GM23338 (cell line): ENCODE results near the gene NLRP5. TPM values are rescaled to one million over a fixed set of nuclear protein-coding genes. Genes with fewer than 3 reads are reported as not detected.

Experiments
- ATAC-seq: fragments of 200-7000 bp; cut with Tn5 transposase; 3 replicates; pipeline ENCODE4 v1.9.1; 2020
- DNase-seq: peaks from one replicate; pipeline ENCODE4 v3.0.0-alpha.2; 2015; ENCODE audit warnings: low spot score
- H2AFZ ChIP-seq: fragments of 200-600 bp; sonication (generic); 2 replicates; pipeline ENCODE4 v1.8.0; 2016; ENCODE audit warnings: antibody characterized with exemption, mild to moderate bottlenecking, moderate library complexity
- H3F3A ChIP-seq: fragments of 200-600 bp; sonication (generic); replicated peaks from 2 replicates; pipeline ENCODE4 v1.8.0; 2017; ENCODE audit warnings: antibody characterized with exemption, mixed run types, low read depth
- H3K27ac ChIP-seq: fragments of 200-600 bp; sonication (generic); 2 replicates; pipeline ENCODE4 v1.6.1; 2016; ENCODE audit warnings: low read depth
- H3K27me3 ChIP-seq: fragments of 200-600 bp; sonication (generic); 2 replicates; pipeline ENCODE4 v1.8.0; 2016; ENCODE audit warnings: mild to moderate bottlenecking, mixed run types, moderate library complexity; ENCODE audit not compliant: insufficient read depth
- H3K36me3 ChIP-seq: fragments of 200-600 bp; sonication (generic); 2 replicates; pipeline ENCODE4 v1.8.0; 2016; ENCODE audit warnings: mild to moderate bottlenecking; ENCODE audit not compliant: insufficient read depth
- H3K4me1 ChIP-seq: fragments of 200-600 bp; sonication (generic); 2 replicates; pipeline ENCODE4 v1.8.0; 2016; ENCODE audit warnings: mild to moderate bottlenecking, moderate library complexity; ENCODE audit not compliant: insufficient read depth
- H3K4me2 ChIP-seq: fragments of 200-600 bp; sonication (generic); 2 replicates; pipeline ENCODE4 v1.7.1; 2017; ENCODE audit warnings: mixed run types
- H3K4me3 ChIP-seq: fragments of 200-600 bp; sonication (generic); 2 replicates; pipeline ENCODE4 v1.6.1; 2016; ENCODE audit warnings: mixed run types
- H3K79me2 ChIP-seq: fragments of 200-600 bp; sonication (generic); replicated peaks from 2 replicates; pipeline ENCODE4 v1.8.0; 2017; ENCODE audit warnings: mild to moderate bottlenecking; ENCODE audit not compliant: insufficient read depth
- H3K9me2 ChIP-seq: fragments of 200-600 bp; sonication (generic); 2 replicates; pipeline ENCODE4 v1.8.0; 2017; ENCODE audit not compliant: insufficient read depth
- H4K20me1 ChIP-seq: fragments of 200-600 bp; sonication (generic); replicated peaks from 2 replicates; pipeline ENCODE4 v1.8.0; 2017; ENCODE audit warnings: mild to moderate bottlenecking; ENCODE audit not compliant: insufficient read depth
- H3K27ac Mint-ChIP-seq: 2 replicates; pipeline ENCODE4 v1.8.0; 2020; ENCODE audit warnings: inconsistent platforms, mild to moderate bottlenecking, moderate library complexity, mixed read lengths
- H3K27me3 Mint-ChIP-seq: 3 replicates; pipeline ENCODE4 v1.8.0; 2022; ENCODE audit warnings: low read depth, mild to moderate bottlenecking, moderate library complexity, mixed read lengths, inconsistent platforms; ENCODE audit not compliant: insufficient read depth, poor library complexity
- H3K36me3 Mint-ChIP-seq: 3 replicates; pipeline ENCODE4 v1.8.0; 2021; ENCODE audit warnings: low read depth, mild to moderate bottlenecking, inconsistent platforms, moderate library complexity, mixed read lengths
- H3K4me1 Mint-ChIP-seq: 3 replicates; pipeline ENCODE4 v1.8.0; 2020; ENCODE audit warnings: mild to moderate bottlenecking, inconsistent platforms, mixed read lengths
- H3K4me3 Mint-ChIP-seq: 3 replicates; pipeline ENCODE4 v1.8.0; 2021; ENCODE audit warnings: moderate library complexity, mild to moderate bottlenecking, inconsistent platforms, mixed read lengths
- H3K9me3 Mint-ChIP-seq: 3 replicates; pipeline ENCODE4 v1.8.0; 2020; ENCODE audit warnings: moderate library complexity, mild to moderate bottlenecking, inconsistent platforms, mixed read lengths
- CREB1 ChIP-seq: fragments of 250-450 bp; sonication (Bioruptor Pico); IDR thresholded peaks from 2 replicates; pipeline ENCODE4 v1.5.0; 2020; ENCODE audit warnings: low read depth, mild to moderate bottlenecking, moderate library complexity
- EZH2 ChIP-seq: fragments of 200-600 bp; sonication (generic); IDR thresholded peaks from one replicate; pipeline ENCODE4 v1.8.0; 2017; ENCODE audit warnings: antibody characterized with exemption, mild to moderate bottlenecking, low read depth; ENCODE audit not compliant: unreplicated experiment
- EZH2phosphoT487 ChIP-seq: fragments of 200-600 bp; sonication (generic); IDR thresholded peaks from one replicate; pipeline ENCODE4 v1.8.1; 2018; ENCODE audit warnings: antibody characterized with exemption; ENCODE audit not compliant: unreplicated experiment
- JUNB ChIP-seq: IDR thresholded peaks from one replicate; pipeline ENCODE4 v1.6.1; 2016; ENCODE audit warnings: antibody characterized with exemption; ENCODE audit not compliant: unreplicated experiment
- NANOG ChIP-seq: IDR thresholded peaks from 2 replicates; pipeline ENCODE4 v1.6.1; 2016; ENCODE audit warnings: antibody characterized with exemption, borderline replicate concordance
- POLR2AphosphoS5 ChIP-seq: IDR thresholded peaks from 2 replicates; pipeline ENCODE4 v1.6.1; 2016; ENCODE audit warnings: antibody characterized with exemption, low read depth
- STAT1 ChIP-seq: IDR thresholded peaks from one replicate; pipeline ENCODE4 v1.6.1; 2016; ENCODE audit warnings: antibody characterized with exemption; ENCODE audit not compliant: unreplicated experiment
- ZNF114 ChIP-seq: fragments of 250-450 bp; sonication (Bioruptor Pico); IDR thresholded peaks from 2 replicates; pipeline ENCODE4 v1.5.0; 2020; ENCODE audit warnings: mild to moderate bottlenecking, moderate library complexity
- polyA plus RNA-seq: library from polyadenylated mRNA; unstranded; fragments of >200 nt; fragmentation: Nextera tagmentation; extraction: Ambion mirVana; gene quantifications from 2 replicates; pipeline ENCODE4 v1.2.1, GENCODE V29; 2016
- total RNA-seq: library from RNA; depleted of rRNA; stranded (reverse); fragments of >200 nt; shearing (Covaris generic); gene quantifications from 2 replicates; pipeline ENCODE4 v1.2.3, GENCODE V29; 2014
- TF ChIP-seq, protein P1 (sequence below): IDR thresholded peaks from one replicate; pipeline ENCODE4 v1.6.1; 2018; ENCODE audit warnings: antibody characterized with exemption; ENCODE audit not compliant: unreplicated experiment
- TF ChIP-seq, protein P2 (sequence below), 2 experiments: fragments of 200-600 bp in 1 of 2; sonication (generic) in 1 of 2; conservative IDR thresholded peaks; 2 replicates each; pipeline versions ENCODE4 v1.5.1 to v1.6.1; 2016 to 2017; ENCODE audit warnings: antibody characterized with exemption in 2 of 2, low read depth in 2 of 2, mild to moderate bottlenecking in 2 of 2, moderate library complexity in 1 of 2
- TF ChIP-seq, protein P3 (sequence below): IDR thresholded peaks from 2 replicates; pipeline ENCODE4 v1.6.1; 2016; ENCODE audit warnings: antibody characterized with exemption
- TF ChIP-seq, protein P4 (sequence below): fragments of 250-450 bp; sonication (Bioruptor Pico); IDR thresholded peaks from 2 replicates; pipeline ENCODE4 v1.5.0; 2020; ENCODE audit warnings: mild to moderate bottlenecking, moderate library complexity

Gene NLRP5
- total and polyA plus RNA-seq, 2 experiments from 2014 or later: not detected

DNA sequence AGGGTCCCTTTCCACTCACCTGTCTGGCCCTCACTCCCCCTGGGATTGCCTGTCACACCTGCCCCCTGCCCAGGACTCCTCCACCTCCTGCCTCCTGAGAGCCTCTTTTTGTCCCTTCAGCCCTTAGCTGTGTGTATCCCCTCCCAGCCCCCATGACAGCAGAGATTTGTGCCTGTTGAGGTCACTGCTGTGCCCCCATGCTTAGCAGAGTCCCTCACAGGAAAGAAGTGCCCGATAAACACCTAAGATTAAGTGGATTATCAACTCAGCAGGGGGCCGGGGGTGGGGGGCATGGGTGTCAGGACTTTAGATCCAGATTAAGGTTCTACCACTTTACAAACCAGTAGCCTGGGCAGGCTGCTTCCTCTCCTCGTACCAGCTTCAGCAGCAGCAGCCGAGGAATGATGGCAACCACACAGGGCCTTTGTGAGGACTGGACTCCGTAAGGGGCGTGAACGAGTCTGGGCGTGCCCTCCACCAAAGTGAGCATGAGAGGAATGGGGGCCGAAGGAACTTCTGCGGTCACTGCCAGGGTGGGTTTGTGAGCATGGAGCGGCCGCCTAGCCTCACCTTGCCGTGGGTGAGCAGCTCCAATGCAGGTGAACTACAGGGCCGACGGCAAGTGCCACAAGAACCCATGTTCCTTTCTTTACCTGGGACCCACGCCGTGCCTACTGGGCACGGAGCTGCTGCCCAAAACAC lies 98.4 kb downstream of the NLRP5 start:
- Mint-ChIP-seq H3K4me3 (no peak overlapping the region), H3K27ac (peak overlapping the region; percentile 81), H3K9me3 (no peaks in the 10 kb centered on the region), H3K27me3 (peaks cover 27% of the 10 kb centered on the region), H3K36me3 (peaks cover 11% of the 10 kb centered on the region; the same call in 2 of the 3 replicates), H3K4me1 (peaks cover 38% of the 10 kb centered on the region)
- H3K4me1 ChIP-seq: peaks cover 15% of the 10 kb centered on the region
- H3K27me3 ChIP-seq: no peaks in the 10 kb centered on the region
- no peak overlapping the region for H2AFZ ChIP-seq
- peaks cover 6% of the 10 kb centered on the region; the same call in 1 of the 2 replicates for H3K79me2 ChIP-seq
- 0 out of 2 replicates have a peak overlapping the region, but pooled peaks have one; percentile 9 for H3K27ac ChIP-seq
- no peak for DNase-seq
- ATAC-seq: no peak
- no peak overlapping the region for H3K4me3 ChIP-seq
- TF ChIP-seq EZH2phosphoT487: no peak
- TF ChIP-seq JUNB: no peak
- TF ChIP-seq, protein P1, sequence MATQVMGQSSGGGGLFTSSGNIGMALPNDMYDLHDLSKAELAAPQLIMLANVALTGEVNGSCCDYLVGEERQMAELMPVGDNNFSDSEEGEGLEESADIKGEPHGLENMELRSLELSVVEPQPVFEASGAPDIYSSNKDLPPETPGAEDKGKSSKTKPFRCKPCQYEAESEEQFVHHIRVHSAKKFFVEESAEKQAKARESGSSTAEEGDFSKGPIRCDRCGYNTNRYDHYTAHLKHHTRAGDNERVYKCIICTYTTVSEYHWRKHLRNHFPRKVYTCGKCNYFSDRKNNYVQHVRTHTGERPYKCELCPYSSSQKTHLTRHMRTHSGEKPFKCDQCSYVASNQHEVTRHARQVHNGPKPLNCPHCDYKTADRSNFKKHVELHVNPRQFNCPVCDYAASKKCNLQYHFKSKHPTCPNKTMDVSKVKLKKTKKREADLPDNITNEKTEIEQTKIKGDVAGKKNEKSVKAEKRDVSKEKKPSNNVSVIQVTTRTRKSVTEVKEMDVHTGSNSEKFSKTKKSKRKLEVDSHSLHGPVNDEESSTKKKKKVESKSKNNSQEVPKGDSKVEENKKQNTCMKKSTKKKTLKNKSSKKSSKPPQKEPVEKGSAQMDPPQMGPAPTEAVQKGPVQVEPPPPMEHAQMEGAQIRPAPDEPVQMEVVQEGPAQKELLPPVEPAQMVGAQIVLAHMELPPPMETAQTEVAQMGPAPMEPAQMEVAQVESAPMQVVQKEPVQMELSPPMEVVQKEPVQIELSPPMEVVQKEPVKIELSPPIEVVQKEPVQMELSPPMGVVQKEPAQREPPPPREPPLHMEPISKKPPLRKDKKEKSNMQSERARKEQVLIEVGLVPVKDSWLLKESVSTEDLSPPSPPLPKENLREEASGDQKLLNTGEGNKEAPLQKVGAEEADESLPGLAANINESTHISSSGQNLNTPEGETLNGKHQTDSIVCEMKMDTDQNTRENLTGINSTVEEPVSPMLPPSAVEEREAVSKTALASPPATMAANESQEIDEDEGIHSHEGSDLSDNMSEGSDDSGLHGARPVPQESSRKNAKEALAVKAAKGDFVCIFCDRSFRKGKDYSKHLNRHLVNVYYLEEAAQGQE: no peak
- TF ChIP-seq, protein P2, sequence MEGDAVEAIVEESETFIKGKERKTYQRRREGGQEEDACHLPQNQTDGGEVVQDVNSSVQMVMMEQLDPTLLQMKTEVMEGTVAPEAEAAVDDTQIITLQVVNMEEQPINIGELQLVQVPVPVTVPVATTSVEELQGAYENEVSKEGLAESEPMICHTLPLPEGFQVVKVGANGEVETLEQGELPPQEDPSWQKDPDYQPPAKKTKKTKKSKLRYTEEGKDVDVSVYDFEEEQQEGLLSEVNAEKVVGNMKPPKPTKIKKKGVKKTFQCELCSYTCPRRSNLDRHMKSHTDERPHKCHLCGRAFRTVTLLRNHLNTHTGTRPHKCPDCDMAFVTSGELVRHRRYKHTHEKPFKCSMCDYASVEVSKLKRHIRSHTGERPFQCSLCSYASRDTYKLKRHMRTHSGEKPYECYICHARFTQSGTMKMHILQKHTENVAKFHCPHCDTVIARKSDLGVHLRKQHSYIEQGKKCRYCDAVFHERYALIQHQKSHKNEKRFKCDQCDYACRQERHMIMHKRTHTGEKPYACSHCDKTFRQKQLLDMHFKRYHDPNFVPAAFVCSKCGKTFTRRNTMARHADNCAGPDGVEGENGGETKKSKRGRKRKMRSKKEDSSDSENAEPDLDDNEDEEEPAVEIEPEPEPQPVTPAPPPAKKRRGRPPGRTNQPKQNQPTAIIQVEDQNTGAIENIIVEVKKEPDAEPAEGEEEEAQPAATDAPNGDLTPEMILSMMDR (conservative IDR thresholded peaks at IDR 0.05; ENCODE audit: low read depth in 2 of 2): no peak
- TF ChIP-seq STAT1: no peak
- no peak for TF ChIP-seq CREB1 (CRISPR knock-in tag)
- no peak for TF ChIP-seq ZNF114
- no peak for TF ChIP-seq EZH2
- TF ChIP-seq NANOG: no peak
- TF ChIP-seq, protein P3, sequence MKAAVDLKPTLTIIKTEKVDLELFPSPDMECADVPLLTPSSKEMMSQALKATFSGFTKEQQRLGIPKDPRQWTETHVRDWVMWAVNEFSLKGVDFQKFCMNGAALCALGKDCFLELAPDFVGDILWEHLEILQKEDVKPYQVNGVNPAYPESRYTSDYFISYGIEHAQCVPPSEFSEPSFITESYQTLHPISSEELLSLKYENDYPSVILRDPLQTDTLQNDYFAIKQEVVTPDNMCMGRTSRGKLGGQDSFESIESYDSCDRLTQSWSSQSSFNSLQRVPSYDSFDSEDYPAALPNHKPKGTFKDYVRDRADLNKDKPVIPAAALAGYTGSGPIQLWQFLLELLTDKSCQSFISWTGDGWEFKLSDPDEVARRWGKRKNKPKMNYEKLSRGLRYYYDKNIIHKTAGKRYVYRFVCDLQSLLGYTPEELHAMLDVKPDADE: no peak
- TF ChIP-seq, protein P4, sequence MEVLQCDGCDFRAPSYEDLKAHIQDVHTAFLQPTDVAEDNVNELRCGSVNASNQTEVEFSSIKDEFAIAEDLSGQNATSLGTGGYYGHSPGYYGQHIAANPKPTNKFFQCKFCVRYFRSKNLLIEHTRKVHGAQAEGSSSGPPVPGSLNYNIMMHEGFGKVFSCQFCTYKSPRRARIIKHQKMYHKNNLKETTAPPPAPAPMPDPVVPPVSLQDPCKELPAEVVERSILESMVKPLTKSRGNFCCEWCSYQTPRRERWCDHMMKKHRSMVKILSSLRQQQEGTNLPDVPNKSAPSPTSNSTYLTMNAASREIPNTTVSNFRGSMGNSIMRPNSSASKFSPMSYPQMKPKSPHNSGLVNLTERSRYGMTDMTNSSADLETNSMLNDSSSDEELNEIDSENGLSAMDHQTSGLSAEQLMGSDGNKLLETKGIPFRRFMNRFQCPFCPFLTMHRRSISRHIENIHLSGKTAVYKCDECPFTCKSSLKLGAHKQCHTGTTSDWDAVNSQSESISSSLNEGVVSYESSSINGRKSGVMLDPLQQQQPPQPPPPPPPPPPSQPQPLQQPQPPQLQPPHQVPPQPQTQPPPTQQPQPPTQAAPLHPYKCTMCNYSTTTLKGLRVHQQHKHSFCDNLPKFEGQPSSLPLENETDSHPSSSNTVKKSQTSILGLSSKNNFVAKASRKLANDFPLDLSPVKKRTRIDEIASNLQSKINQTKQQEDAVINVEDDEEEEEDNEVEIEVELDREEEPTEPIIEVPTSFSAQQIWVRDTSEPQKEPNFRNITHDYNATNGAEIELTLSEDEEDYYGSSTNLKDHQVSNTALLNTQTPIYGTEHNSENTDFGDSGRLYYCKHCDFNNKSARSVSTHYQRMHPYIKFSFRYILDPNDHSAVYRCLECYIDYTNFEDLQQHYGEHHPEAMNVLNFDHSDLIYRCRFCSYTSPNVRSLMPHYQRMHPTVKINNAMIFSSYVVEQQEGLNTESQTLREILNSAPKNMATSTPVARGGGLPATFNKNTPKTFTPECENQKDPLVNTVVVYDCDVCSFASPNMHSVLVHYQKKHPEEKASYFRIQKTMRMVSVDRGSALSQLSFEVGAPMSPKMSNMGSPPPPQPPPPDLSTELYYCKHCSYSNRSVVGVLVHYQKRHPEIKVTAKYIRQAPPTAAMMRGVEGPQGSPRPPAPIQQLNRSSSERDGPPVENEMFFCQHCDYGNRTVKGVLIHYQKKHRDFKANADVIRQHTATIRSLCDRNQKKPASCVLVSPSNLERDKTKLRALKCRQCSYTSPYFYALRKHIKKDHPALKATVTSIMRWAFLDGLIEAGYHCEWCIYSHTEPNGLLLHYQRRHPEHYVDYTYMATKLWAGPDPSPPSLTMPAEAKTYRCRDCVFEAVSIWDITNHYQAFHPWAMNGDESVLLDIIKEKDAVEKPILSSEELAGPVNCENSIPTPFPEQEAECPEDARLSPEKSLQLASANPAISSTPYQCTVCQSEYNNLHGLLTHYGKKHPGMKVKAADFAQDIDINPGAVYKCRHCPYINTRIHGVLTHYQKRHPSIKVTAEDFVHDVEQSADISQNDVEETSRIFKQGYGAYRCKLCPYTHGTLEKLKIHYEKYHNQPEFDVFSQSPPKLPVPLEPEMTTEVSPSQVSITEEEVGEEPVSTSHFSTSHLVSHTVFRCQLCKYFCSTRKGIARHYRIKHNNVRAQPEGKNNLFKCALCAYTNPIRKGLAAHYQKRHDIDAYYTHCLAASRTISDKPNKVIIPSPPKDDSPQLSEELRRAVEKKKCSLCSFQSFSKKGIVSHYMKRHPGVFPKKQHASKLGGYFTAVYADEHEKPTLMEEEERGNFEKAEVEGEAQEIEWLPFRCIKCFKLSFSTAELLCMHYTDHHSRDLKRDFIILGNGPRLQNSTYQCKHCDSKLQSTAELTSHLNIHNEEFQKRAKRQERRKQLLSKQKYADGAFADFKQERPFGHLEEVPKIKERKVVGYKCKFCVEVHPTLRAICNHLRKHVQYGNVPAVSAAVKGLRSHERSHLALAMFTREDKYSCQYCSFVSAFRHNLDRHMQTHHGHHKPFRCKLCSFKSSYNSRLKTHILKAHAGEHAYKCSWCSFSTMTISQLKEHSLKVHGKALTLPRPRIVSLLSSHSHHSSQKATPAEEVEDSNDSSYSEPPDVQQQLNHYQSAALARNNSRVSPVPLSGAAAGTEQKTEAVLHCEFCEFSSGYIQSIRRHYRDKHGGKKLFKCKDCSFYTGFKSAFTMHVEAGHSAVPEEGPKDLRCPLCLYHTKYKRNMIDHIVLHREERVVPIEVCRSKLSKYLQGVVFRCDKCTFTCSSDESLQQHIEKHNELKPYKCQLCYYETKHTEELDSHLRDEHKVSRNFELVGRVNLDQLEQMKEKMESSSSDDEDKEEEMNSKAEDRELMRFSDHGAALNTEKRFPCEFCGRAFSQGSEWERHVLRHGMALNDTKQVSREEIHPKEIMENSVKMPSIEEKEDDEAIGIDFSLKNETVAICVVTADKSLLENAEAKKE (CRISPR knock-in tag): no peak
- TF ChIP-seq POLR2AphosphoS5: no peak
- H4K20me1 ChIP-seq: peaks cover 12% of the 10 kb centered on the region; the same call in 1 of the 2 replicates
- H3K36me3 ChIP-seq: no peaks in the 10 kb centered on the region
- H3K9me2 ChIP-seq: no peaks in the 10 kb centered on the region
- H3K4me2 ChIP-seq: no peak overlapping the region
- H3F3A ChIP-seq: 0 out of 2 replicates have a peak, but pooled peaks cover 9% of the 10 kb centered on the region
